ENCODE results near the gene MSRB1. TPM values are rescaled to one million over a fixed set of nuclear protein-coding genes. Genes with fewer than 3 reads are reported as not detected.

MSRB1 gene
- total RNA-seq, 1 experiment from 2014 or later: 49.4 TPM

- Histone ChIP-seq H3K27ac (no peak overlapping the region), H3K4me3 (no peak overlapping the region), H3K4me2 (no peak overlapping the region), H3K27me3 (ENCODE audit: insufficient read depth, low read depth) (peaks cover 2% of the 10 kb centered on the region; the same call in 1 of the 2 replicates), H3K79me2 (ENCODE audit: low read depth) (no peaks in the 10 kb centered on the region), H3K9me3 (ENCODE audit: insufficient read depth, low read depth) (no peaks in the 10 kb centered on the region), H3K36me3 (ENCODE audit: low read depth) (no peaks in the 10 kb centered on the region), H2AFZ (no peak overlapping the region), H3F3A (ENCODE audit: insufficient read depth, low read depth) (peaks cover 3% of the 10 kb centered on the region; the same call in 1 of the 2 replicates), H3K4me1 (replicated peaks; ENCODE audit: insufficient read depth) (peaks cover 17% of the 10 kb centered on the region; the same call in 1 of the 2 replicates), H3K9me2 (ENCODE audit: insufficient read depth) (no peaks in the 10 kb centered on the region), H4K20me1 (ENCODE audit: insufficient read depth) (no peaks in the 10 kb centered on the region)
- intact Hi-C loops (cut with micrococcal nuclease; ENCODE audit: unreplicated experiment): no loop called here
- BruUV-seq (replicated peaks): no TSS peak
- no peak for DNase-seq
- ChIA-PET CTCF (no interaction called here), POLR2A (ENCODE audit: unreplicated experiment) (no interaction called here)
- no peak for TF ChIP-seq EZH2 (IDR thresholded peaks at IDR 0.05; ENCODE audit: low read depth)
- TF ChIP-seq, protein P1, sequence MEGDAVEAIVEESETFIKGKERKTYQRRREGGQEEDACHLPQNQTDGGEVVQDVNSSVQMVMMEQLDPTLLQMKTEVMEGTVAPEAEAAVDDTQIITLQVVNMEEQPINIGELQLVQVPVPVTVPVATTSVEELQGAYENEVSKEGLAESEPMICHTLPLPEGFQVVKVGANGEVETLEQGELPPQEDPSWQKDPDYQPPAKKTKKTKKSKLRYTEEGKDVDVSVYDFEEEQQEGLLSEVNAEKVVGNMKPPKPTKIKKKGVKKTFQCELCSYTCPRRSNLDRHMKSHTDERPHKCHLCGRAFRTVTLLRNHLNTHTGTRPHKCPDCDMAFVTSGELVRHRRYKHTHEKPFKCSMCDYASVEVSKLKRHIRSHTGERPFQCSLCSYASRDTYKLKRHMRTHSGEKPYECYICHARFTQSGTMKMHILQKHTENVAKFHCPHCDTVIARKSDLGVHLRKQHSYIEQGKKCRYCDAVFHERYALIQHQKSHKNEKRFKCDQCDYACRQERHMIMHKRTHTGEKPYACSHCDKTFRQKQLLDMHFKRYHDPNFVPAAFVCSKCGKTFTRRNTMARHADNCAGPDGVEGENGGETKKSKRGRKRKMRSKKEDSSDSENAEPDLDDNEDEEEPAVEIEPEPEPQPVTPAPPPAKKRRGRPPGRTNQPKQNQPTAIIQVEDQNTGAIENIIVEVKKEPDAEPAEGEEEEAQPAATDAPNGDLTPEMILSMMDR (conservative IDR thresholded peaks at IDR 0.05): no peak
Observed at GRCh38 chr16:1906846-1907165, 36.2 kb downstream of the MSRB1 start.

GRCh38 chr16:1906055-1906845, 36.7 kb downstream of the MSRB1 start:
- no peaks in the 10 kb centered on the region for H3K9me3 ChIP-seq (ENCODE audit: insufficient read depth, low read depth)
- no TSS peak for BruUV-seq (replicated peaks)
- no peaks in the 10 kb centered on the region for H4K20me1 ChIP-seq (ENCODE audit: insufficient read depth)
- intact Hi-C loops (cut with micrococcal nuclease; ENCODE audit: unreplicated experiment): no loop called here
- no peaks in the 10 kb centered on the region for H3K36me3 ChIP-seq (ENCODE audit: low read depth)
- no peak overlapping the region for H3K27ac ChIP-seq
- CTCF ChIA-PET: no interaction called here
- no peak overlapping the region for H2AFZ ChIP-seq
- H3K4me1 ChIP-seq (replicated peaks; ENCODE audit: insufficient read depth): peaks cover 17% of the 10 kb centered on the region; the same call in 1 of the 2 replicates
- no peaks in the 10 kb centered on the region for H3K9me2 ChIP-seq (ENCODE audit: insufficient read depth)
- no peaks in the 10 kb centered on the region for H3K79me2 ChIP-seq (ENCODE audit: low read depth)
- POLR2A ChIA-PET (ENCODE audit: unreplicated experiment): no interaction called here
- peaks cover 2% of the 10 kb centered on the region; the same call in 1 of the 2 replicates for H3K27me3 ChIP-seq (ENCODE audit: insufficient read depth, low read depth)
- H3K4me3 ChIP-seq: no peak overlapping the region
- H3K4me2 ChIP-seq: no peak overlapping the region
- TF ChIP-seq, protein P1 (conservative IDR thresholded peaks at IDR 0.05): no peak
- TF ChIP-seq EZH2 (IDR thresholded peaks at IDR 0.05; ENCODE audit: low read depth): no peak
- peaks cover 3% of the 10 kb centered on the region; the same call in 1 of the 2 replicates for H3F3A ChIP-seq (ENCODE audit: insufficient read depth, low read depth)
- no peak for DNase-seq

GRCh38 chr16:1903845-1904840, 38.9 kb downstream of the MSRB1 start:
- Histone ChIP-seq H3K27ac (no peak overlapping the region), H3K9me2 (ENCODE audit: insufficient read depth) (no peaks in the 10 kb centered on the region), H3K79me2 (ENCODE audit: low read depth) (no peaks in the 10 kb centered on the region), H3F3A (ENCODE audit: insufficient read depth, low read depth) (peaks cover 4% of the 10 kb centered on the region; the same call in 1 of the 2 replicates), H4K20me1 (ENCODE audit: insufficient read depth) (no peaks in the 10 kb centered on the region), H3K4me2 (no peak overlapping the region), H3K9me3 (ENCODE audit: insufficient read depth, low read depth) (no peaks in the 10 kb centered on the region), H3K27me3 (ENCODE audit: insufficient read depth, low read depth) (peaks cover 2% of the 10 kb centered on the region; the same call in 1 of the 2 replicates), H2AFZ (no peak overlapping the region), H3K36me3 (ENCODE audit: low read depth) (no peaks in the 10 kb centered on the region), H3K4me3 (no peak overlapping the region), H3K4me1 (replicated peaks; ENCODE audit: insufficient read depth) (peaks cover 14% of the 10 kb centered on the region)
- no TSS peak for BruUV-seq (replicated peaks)
- no peak for DNase-seq
- CTCF ChIA-PET: no interaction called here
- POLR2A ChIA-PET (ENCODE audit: unreplicated experiment): no interaction called here
- no peak for TF ChIP-seq EZH2 (IDR thresholded peaks at IDR 0.05; ENCODE audit: low read depth)
- TF ChIP-seq, protein P1 (conservative IDR thresholded peaks at IDR 0.05): no peak
- intact Hi-C loops (cut with micrococcal nuclease; ENCODE audit: unreplicated experiment): no loop called here

Data from PC-9 (cell line).